GM21723 (cell line): ENCODE measurements around the gene DLGAP1.
A peak's percentile ranks its signal among the peaks of the same experiment; 100 is the strongest.

Experiments
- ATAC-seq: cut with Tn5 transposase; IDR thresholded peaks from one replicate; pipeline ENCODE4 v1.9.1; 2021; ENCODE audit warnings: mild to moderate bottlenecking, moderate library complexity; ENCODE audit not compliant: unreplicated experiment

The DLGAP1 gene

DNA sequence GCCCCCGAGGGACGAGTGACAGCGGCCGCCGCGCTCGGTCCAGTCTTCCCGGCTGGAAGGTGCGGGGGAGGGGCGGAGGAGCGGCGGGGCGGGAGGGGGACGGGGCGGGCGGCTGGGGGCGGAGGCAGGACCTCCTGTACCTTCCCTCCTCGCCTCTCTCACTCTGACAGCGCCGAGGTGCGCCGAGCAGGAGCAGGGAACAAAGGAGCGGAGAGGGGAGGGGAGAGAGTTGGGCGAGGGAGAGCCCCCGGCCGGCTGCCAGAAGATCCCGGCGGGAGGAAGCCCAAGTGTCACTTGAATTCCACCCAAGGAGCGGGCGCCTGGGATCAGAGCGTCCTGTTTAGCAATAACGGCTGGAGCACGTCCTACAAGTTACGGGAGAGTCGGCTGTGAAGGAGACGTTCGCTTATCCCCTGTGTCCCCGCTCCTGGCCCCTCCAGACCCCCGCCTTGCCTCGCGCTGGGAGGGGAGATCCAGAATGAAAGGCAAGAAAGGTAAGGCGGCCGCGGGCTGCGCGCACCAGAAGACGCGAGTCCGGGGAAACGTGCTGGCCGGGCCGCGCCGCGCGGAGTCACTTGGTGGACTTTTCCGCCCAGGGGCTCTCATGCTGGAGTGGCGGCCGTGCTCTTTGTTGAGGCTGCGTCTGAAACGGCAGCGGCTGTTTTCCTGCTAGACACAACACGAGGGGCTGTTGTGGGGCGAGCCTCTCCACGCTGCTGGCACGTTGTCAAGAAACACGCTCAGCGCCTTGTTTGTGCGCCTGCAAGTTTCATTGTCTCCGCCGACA lies 1004.9 kb downstream of the DLGAP1 start, which contains the start of gene TGIF1:
Gene TGIF1, plus strand, starts transcription at position 161 of the 787 bp plus-strand sequence. Its CDS starts 318 bp downstream, at position 479.
- ATAC-seq: no peak

GRCh38 chr18:3449512-3450011 lies 1005.5 kb downstream of the DLGAP1 start:
- ATAC-seq: peak; percentile 5

- ATAC-seq: peak; percentile 45
These were observed 1006.1 kb downstream of the DLGAP1 start for GRCh38 chr18:3448838-3449511.

- peak; percentile 68 for ATAC-seq
These were observed 1006.9 kb downstream of the DLGAP1 start for GRCh38 chr18:3447895-3448837.

GRCh38 chr18:3447068-3447894 lies 1007.8 kb downstream of the DLGAP1 start:
- no peak for ATAC-seq
